A172 (cell line): Measurements from ENCODE around the gene C19orf73. TPM values are rescaled to one million over a fixed set of nuclear protein-coding genes. Genes with fewer than 3 reads are reported as not detected.

ENCODE experiments used
- DNase-seq: peaks from one replicate; pipeline ENCODE4 v3.0.0-alpha.2; 2015; ENCODE audit warnings: low spot score
- total RNA-seq: library from RNA; depleted of rRNA; stranded (reverse); fragments of >200 nt; shearing (Covaris generic); gene quantifications from 2 replicates; pipeline ENCODE4 v1.2.3, GENCODE V29; 2014; rRNA removed

The C19orf73 gene, protein sequence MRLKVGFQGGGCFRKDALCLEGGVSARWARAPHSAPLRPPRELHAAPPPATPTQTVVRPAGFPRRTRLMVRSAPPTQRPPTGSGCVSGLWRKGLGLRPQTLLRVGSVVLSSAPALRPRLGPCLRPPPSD
- total RNA-seq, result not detected in 2 replicates

DNA sequence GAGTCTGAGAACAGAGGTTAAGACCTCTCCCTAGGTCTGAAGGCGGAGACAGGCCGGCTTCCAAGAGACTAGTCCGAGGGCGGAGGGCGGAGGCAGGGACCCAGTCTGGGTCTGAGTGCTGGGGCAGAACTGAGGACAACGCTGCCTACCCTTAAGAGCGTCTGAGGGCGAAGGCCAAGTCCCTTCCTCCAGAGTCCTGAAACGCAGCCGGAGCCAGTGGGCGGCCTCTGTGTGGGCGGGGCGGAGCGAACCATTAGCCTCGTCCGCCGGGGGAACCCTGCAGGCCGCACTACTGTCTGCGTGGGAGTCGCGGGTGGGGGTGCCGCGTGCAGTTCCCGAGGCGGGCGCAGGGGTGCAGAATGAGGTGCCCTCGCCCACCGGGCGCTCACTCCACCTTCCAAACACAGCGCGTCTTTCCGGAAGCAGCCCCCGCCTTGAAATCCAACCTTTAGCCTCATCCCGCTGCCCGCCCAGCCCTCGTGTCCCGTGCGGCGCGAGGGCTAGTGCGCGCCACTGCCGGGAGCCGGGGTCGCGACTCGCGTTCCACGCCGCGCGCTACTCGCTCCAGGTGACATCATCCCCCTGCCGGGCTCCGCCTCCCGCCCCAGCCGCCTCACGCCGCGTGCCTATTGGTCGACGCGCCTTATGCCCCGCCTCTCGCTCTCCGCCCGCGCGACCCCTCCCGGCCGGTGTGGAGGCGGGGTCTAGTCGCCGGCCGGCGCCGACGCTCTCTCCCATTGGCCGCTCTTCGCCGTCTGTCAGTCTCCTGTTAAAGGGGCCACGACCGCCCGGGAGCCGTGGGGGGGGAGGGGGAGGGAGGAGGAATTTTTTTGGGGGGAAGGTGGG lies at the start of gene C19orf73:
TSS of gene C19orf73 (minus strand) at position 579 of the 846 bp plus-strand sequence. CDS start at position 458, 121 bp downstream.
- peak; percentile 71 for DNase-seq

DNA sequence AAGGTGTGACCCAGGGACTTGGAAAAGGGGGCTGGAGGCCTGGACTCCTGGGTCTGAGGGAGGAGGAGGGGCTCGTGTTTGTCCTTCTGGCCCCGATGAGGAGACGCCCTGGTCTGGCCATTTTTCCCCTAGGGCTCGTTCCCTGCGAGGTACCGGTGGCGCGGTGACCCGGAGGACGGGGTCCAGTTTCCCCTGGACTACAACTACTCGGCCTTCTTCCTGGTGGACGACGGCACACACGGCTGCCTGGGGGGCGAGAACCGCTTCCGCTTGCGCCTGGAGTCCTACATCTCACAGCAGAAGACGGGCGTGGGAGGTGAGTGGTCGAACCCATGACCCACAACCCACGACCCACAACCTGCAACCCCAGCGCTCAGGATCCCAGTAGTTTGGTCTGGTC lies 49.5 kb upstream of the C19orf73 start:
- DNase-seq, result no peak

GRCh38 chr19:49167857-49168409 lies 49.0 kb upstream of the C19orf73 start:
- no peak for DNase-seq

- no peak for DNase-seq
These were observed 46.9 kb upstream of the C19orf73 start for GRCh38 chr19:49165865-49166301.

DNA sequence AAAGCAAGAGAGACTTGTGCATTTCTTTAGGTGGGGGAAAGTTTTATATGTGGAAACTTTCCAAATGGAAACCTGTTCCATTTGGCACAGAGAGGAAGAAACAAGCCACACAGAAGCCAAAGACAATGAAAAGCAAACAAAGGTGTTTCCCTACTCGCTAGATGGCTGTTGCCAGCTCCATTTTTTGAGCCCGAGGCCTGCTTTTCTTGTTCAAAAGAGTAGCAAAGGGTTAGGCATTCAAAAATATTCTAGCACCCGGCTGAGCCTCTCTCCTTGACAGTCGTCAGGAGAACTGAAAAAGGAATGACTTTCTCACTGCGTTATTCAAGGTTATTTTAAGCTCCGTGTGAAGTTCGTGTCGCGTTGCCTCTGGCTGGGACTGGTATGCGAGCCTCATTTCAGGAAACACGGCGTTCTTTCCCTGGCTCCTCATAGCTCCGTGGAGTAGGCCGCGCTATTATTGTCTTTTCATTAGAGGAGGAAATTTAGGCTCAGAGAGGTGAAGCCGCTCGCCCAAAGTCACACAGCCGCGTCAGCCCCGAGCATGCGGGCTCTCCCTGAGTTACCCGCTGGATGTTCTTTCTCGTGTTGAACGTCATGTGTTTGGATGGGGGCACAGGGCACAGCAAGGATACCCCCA lies 46.3 kb upstream of the C19orf73 start:
- DNase-seq, result no peak

DNA sequence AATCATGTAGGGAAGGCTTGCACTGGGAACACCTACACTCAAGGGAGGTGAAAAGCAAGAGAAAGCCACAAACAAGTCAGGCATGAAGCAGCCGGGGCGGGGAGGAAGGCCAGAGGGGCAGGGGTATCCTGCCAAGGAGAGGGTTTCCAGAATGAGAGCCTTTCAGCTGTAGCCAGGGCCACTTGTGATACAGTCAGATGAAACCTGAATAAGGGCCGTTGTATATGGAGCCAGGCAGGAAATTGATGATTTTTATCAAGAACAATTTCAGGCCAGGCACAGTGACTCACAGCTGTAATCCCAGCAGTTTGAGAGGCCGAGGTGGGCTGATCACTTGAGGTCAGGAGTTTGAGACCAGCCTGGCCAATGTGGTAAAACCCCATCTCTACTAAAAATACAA lies 43.0 kb upstream of the C19orf73 start:
- no peak for DNase-seq

GRCh38 chr19:49160450-49161189 lies 41.7 kb upstream of the C19orf73 start:
- DNase-seq, result no peak

- no peak for DNase-seq
These were observed 38.7 kb upstream of the C19orf73 start, which contains the start of gene TRPM4 for GRCh38 chr19:49157445-49158224. Gene TRPM4, plus strand, starts transcription at chr19:49157792. Its CDS starts 75 bp downstream, at chr19:49157867.

GRCh38 chr19:49155820-49156346 lies 36.9 kb upstream of the C19orf73 start:
- DNase-seq, result no peak

DNA sequence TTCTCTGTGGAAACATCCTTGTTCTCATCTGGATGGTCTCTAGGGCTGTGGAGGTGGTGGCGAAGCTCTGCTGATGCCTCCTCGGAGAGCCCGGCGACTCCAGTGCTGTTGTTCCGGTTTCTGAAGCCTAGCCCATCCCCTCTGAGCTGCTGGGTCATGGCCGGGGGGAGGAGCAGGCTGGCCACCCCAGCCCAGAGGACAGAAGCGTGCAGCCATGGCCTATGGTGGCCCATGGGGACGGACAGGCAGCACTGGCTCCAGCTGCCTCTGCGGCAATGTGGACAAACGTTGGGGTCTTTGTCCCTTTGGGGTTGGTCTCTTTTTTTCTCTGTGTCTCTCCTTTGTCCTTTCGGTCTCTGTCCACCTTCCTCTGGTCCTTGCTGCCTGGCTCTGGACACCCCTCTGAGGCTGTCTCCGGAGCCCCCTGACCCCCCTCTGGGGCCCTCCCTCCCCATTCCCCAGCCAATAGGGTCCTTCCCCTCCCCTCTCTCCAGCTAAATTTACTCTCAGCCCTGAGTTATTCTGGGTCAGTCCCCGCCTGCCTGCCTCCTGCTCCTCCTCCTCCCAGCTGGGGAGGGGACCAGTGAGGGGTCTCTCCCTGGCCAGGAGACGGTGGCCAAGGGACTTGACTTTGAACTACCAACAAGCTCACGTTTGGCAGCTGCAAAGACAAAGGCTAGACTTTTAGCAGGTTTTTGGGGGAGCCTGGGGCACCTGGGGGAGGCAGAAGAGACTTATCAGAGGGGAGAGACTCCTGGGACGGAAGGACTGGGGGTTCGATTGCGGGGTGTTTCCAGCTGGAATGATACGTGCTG lies 36.3 kb upstream of the C19orf73 start, which contains the start of gene HRC:
TSS of gene HRC (minus strand) at position 392 of the 815 bp plus-strand sequence. CDS start at position 233, 159 bp downstream.
- DNase-seq, result no peak

DNA sequence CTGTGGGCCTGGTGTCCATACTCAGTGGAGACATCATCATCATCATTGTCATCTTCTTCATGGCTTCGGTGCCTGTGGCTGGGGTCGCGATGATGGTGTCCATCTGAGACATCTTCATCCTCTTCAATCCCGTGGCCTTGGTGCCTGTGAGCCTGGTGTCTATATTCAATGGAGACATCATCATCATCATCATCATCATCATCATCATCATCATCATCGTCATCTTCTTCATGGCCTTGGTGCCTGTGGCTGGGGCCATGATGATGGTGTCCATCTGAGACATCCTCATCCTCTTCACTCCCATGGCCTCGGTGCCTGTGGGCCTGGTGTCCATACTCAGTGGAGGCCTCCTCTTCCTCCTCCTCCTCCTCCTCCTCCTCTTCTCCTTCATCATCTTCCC lies 35.3 kb upstream of the C19orf73 start:
- no peak for DNase-seq

DNA sequence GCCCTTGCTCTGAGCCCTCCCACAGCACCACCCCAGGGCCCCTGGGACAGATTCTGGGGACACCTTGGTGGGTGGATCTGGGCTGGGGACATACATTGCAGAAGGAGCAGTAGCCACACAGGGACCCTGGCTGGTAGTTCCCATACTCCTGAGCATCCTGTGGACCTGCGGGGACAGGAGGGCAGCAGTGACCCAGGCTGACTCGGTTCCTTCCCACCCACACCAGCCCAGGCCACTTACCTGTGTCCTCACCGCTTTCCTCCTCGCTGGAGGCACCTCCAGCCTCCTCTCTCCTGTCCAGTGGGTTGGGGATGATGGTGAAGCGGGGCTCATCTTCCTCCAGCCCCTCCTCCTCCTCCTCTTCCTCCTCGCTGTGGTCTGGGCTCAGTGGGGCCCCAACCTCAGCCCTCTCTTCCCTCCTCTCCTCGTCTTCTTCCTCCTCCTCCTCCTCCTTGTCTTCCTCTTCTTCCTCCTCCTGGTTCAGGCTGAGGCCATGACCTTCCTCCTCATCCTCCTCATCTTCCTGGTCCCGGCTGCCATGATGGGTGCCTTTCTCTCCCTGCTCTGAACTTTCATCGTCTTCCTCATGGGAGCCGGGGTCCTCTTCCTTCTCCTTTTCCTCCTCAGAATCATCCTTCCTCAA lies 34.3 kb upstream of the C19orf73 start:
- no peak for DNase-seq

DNA sequence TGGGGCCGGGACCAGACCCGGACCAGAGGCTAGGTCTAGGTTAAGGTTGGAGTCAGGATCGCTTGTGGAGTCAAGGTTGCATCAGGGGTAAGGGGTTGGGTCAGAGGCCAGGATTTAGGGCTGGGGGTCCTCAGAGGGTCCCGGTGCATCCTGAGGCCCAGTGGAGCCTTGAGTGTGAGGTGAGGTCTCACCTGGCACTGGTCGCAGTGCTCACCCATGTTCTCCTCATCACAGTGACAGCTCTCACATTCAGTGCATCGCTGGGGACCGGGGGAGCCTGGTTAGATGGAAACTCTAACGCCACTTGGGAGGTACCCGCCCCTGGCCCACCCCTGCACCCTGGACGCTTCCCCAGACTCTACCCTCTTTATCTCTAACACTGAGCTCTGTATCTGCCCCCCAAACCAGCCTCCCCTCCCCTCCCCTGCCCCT lies 33.2 kb upstream of the C19orf73 start:
- DNase-seq, result no peak

DNA sequence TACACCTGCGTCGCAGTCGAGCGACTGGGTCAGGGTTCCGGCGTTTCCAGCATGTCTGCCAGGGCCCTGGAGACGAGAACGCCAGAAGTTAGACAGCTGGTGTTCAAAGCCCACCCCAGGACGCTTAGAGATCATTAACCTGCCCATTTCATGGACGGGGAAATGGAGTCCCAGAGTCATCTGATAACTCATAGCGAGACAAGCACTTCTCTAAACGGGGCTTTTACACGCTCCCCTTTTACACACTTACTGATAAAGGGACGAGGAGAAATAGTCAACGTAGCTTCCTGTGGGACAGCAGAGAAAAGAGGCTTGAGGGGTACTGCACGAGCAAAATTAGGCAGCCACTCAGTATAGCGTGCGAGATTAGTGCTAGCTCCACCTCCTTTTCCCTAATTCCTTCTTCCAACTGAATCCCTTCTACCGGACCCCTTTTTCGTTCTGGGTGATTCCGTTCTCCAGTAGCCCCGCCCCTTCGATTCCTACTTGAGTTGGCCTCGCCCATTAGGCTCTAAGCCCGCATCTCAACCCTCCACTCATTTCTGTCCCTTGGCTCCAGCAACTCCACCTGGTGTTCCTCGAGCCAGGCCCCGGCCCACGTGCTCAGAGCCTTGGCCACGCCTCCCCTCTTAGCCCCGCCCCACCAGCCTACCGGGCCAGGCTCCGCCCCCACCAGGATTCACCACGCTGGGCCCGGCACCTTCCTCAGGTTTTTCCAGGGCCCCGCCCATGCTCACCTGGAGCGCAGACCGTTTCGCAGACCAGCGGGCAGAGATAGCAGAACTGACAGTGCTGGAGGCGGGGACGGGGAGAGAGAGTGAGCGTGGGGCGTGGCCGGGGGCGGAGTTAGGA lies 32.5 kb upstream of the C19orf73 start:
- DNase-seq, result no peak

DNA sequence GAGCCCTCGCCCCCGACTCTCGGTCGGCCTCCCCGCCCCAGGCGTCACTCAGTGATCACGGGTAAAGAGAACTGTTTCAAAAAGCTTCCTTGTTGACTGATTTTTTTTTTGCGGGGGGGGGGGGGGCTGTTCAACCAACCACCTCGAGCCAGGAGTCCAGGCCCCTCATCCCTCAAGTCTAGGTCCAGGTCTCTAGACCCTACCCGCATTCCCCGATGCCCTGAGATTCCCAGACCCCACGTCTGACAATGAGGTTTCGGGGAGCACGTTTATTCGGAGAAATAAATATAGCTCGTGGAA lies 32.0 kb upstream of the C19orf73 start:
- DNase-seq, result no peak

DNA sequence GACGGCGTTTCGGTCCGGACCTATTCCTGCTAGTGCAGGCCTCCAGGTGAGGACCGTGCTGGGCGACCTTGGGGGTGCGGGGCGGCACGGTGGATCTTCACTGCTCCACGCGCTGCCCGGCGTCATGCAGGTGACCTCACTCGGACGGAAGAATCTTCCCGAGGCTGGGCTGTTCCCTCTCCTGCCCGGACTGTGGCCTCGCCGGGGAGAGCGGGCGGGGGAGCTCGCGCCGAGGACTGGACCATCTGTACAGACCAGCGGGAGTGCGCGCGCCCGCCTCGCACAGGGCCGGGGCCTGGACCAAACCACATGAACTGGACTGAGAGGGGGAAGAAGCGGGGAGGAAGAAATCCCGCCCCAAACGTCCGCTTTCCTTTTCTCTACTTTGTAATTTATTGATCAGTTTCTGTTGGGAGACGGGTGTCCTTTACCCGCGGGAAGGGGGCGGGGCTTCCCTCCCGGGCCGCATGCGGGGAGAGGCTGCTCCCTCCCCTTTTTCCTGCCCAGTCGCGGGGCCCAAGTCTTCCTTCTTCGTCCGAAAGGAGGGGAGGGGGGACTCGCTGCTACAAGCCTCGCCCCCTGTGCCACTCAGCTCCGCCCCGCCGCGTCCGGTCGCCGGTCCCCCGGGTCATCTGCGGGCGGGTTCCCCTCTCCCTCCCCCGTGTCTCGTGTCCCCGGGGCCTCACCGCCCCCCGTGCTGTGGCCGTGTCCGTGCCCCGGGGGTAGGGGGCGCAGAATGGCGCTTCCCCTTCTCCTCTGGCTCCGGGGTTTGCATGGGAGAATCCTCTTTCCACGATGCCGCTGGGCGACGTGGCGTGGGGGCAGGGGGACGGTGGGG lies 31.4 kb upstream of the C19orf73 start:
- peak; percentile 42 for DNase-seq

GRCh38 chr19:49149652-49150105 lies 30.7 kb upstream of the C19orf73 start:
- peak; percentile 42 for DNase-seq
